Measurements from ENCODE around the gene LRRC14B.

The LRRC14B gene

GRCh38 chr5:191036-191948 is at the start of gene LRRC14B:
LRRC14B (plus strand) TSS chr5:191495; CDS start chr5:191539, 44 bp downstream.
- peak; percentile 4 for DNase-seq

DNA sequence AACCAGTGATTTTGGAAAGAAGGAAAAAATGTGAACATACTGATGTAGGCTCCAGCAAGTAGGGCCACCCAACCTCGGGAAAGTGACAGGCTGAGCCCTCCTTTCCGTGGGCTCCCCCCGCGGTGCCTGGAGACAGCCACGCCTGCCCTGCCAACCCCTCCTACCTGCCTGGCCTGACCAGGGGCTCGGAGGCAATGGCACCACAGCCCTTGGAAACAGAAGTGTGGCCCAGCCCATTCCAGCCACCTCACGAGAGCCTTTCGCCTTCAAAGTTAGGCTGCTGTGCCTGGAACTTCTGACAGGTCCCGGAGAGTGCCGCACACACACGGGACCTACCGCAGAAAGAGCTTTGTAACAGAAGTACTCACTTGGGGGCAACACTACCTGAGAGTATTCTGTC is 49.5 kb upstream of the LRRC14B start:
- no peak for DNase-seq

GRCh38 chr5:142246-142810 is 49.0 kb upstream of the LRRC14B start:
- no peak for DNase-seq

GRCh38 chr5:143041-143440 is 48.3 kb upstream of the LRRC14B start:
- DNase-seq: no peak

DNA sequence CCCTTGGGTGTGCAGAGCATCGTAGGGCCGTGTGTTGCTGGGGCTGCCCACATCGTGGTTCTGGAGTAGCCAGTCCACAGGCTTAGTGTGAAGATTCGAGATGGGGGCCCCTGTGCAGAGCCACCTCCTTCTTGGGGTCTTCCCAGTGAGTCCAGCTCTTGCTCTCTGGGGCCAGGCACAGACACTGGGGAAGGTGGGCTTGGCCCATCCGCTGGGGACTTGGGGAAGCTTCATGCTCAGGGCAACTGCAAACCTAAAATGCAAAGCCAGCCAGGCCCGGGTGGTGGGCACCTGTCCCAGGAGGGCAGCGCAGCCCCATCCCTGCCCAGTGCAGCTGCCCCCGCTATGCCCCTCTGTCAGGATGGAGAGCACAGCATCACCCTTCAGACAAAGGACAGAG is 46.4 kb upstream of the LRRC14B start:
- DNase-seq: no peak

GRCh38 chr5:145585-146323 is 45.5 kb upstream of the LRRC14B start:
- DNase-seq: no peak

- DNase-seq: no peak
These were observed 43.5 kb upstream of the LRRC14B start for GRCh38 chr5:147751-148150.

DNA sequence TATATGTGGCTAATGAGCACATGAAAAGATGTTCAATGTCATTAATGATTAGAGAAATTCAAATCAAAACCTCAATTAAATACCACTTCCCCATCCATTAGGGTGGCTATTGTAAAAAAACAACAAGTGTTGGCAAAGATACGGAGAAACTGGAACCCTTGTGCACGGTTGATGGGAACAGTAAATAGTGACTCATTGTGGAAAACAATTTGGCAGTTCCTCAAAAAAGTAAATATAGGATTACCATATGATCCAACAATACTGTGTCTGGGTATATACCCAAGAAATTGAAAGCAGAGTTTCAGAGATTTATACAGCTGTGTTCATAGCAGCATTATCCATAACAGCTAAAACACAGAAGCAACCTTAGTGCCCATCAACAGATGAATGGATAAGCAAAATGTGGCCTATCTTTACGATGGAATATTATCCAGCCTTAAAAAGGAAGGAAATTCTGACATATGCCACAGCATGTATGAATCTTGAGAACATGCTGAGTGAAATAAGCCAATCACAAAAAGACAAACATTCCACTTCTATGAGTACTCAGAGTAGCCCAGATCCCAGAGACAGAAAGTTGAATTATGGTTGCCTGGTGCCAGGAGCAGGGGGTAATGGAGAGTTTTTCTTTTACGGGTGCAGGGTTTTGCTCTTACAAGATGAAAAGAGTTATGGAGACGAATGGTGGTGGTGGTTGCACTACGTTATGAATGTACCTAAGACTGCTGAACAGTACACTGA is 41.4 kb upstream of the LRRC14B start:
- DNase-seq: no peak

- no peak for DNase-seq
These were observed 40.5 kb upstream of the LRRC14B start for GRCh38 chr5:150746-151145.

- DNase-seq: no peak
These were observed 39.2 kb upstream of the LRRC14B start for GRCh38 chr5:152077-152476.

GRCh38 chr5:153256-153655 is 38.0 kb upstream of the LRRC14B start:
- no peak for DNase-seq

- DNase-seq: no peak
These were observed 37.1 kb upstream of the LRRC14B start for GRCh38 chr5:154236-154635.

DNA sequence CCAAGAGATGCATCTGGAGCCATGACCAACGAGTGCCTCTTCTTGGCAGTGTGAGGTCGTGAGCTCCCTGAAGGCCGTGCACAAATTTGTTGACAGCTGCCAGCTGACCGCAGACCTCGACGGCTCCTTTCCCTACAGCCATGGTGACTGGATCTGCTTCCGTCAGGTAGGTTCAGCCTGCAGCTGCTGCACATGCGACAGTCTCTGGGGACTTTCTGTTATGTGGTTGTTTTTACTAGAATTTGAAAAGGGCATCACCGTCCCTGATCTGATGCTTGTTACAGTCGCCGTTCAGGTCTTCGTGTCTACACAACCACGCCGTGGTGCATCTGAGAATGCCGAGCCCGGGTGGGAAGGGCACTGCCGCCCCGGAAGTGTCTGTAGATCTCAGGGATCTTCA is 36.5 kb upstream of the LRRC14B start:
- no peak for DNase-seq

DNA sequence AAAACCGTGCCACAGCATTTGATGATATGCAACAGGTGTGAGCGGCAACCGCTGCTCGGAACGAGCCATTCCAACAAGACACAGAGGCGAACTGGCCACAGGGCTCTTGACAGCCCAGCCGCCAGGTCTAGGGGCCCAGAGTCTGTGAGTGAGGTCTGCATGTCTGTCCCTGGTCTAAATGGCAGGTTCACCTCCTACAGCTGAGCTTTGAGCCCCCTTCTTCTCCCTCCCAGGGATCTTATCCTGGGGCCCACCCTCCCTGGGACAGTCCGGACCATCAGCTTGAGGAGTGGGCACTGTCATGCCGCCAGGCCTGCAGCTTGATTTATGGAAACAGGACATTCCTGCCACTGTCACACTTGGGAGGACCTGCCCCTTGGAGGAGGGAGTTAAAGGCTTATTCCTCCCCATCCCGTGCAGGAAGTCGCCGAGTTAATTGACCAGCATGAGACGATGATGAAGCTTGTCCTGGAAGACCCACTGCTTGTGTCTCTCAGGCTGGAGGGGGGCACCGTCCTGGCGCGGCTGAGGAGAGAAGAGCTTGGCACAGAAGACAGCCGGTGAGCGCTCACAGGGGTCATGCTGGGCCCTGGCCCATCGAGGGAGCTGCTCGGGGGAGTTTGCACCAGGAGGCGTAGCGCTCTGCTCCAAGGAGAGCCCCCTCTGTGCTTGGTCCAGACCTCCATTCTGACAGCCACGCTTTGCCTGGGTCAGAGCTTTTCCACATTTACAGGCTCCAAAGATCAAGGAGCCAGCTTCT is 35.5 kb upstream of the LRRC14B start:
- no peak for DNase-seq

DNA sequence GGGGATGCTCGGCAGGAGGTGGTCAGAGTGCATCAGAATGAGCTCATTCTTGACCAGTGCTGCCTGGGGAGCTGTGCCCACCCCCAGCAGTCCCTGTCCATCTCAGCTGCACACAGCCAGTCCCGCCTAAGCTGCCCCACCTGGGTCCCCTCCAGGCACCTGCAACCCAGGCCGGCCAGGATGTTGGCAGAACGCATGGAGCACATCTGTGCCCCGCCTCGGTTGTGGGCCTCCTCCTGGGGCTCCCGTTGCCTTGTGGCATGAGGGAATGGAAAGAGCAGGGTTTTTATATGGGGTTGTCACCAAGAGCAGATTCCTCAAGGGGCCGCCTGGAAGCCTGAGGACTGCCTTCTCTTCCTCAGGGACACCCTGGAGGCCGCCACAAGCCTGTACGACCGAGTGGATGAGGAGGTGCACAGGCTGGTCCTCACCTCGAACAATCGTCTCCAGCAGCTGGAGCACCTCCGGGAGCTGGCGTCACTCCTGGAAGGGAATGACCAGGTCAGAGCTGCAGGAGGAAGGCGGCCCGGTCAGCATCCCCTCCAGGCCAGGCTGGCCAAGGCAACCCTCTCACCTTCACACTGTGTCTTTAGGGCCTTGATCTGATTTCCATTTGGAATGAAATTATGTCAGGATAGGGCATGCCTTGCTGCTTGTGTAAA is 34.8 kb upstream of the LRRC14B start:
- DNase-seq: no peak

DNA sequence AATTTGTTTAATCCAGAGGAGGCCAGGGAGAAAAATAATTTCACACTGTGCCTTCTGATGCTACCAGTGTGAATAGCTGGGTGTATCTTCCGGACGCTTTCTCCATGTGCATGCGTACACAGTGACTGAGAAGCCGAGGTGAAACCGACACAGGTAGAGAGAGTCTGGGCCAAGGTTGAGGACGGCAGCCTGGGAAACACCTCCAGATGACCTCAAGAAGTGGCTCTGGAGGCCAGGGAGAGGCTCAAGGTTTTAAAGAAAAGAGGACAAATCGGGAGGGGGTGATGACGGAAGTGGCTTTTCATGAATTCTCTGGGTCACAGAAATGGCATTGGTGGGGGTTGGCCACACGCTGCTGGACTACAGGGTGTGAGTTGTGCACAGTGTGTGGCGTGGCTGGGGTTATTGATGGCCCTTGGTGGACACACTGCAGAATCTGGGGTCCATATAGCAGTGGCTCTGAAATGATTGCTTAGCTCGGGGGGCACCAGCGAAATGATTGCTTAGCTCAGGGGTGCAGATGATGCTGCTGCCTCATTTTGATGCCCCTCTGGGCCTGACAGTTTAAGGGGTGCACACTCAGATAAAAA is 34.1 kb upstream of the LRRC14B start:
- no peak for DNase-seq

DNA sequence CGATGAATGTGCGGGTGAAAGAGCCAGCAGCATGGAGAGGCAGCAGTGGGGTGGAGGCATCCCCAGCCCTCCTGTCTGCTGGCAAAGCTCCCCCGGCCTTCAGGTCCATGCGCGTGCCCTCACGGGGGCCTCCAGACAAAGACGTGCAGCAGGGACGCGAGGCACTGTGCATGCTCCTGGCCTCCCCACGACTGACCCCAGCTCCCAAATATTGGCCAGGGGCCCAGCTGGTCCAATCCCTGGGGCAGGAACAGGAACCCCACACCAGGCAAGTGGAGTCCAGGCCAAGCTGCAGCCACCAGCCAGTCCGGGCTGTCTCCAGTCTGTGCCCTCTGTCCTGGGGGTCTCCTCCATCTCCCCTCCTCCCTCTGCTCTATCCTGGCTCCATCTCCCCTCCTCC is 33.5 kb upstream of the LRRC14B start:
- DNase-seq: no peak

GRCh38 chr5:158807-159447 is 32.4 kb upstream of the LRRC14B start:
- no peak for DNase-seq

GRCh38 chr5:159448-160172 is 31.7 kb upstream of the LRRC14B start:
- no peak for DNase-seq

- no peak for DNase-seq
These were observed 31.2 kb upstream of the LRRC14B start for GRCh38 chr5:160173-160510.

Data from hematopoietic multipotent progenitor cell treated with erythropoietin and hydrocortisone succinate and interleukin-3 and kit ligand, for 8 days (in vitro differentiated cells).